ENCODE data around the gene LRMDA.

Gene LRMDA

DNA sequence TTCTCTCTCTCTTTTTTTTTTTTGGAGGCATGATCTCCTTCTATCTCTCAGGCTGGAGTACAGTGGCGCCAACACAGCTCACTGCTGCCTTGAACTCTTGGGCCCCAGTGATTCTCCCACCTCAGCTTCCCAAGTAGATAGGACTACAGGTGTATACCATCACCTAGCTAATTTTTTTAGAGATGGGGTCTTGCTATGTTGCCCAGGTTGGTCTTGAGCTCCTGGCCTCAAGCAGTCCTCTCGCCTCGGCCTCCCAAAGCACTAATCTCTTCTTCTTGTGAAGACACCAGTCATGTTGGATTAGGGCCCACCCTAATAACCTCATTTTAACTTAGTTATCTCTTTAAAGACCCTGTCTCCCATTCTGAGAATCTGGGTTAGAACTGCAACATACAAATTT is 45.6 kb downstream of the LRMDA start:
- no peak for DNase-seq (ENCODE audit: low read depth)

DNA sequence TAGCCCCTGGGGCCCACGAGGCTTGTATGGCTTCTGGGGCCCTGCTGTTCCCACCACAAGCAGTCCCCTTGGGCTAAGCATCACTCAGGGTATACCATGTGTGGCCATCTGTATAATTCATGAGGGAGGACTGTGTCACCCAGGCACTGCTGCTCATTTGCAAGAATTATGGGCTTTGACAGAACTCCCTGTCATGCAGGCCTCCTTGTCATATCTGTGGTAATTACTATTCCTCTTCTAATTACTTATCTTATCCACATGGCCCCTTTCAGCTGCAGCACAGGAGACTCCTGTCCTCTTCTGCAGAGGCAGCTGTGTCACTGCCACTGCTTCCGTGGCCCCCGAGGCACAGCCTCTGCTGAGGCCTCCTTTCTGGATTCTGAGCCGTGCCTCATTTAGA is 46.3 kb downstream of the LRMDA start:
- no peak for DNase-seq (ENCODE audit: low read depth)

DNA sequence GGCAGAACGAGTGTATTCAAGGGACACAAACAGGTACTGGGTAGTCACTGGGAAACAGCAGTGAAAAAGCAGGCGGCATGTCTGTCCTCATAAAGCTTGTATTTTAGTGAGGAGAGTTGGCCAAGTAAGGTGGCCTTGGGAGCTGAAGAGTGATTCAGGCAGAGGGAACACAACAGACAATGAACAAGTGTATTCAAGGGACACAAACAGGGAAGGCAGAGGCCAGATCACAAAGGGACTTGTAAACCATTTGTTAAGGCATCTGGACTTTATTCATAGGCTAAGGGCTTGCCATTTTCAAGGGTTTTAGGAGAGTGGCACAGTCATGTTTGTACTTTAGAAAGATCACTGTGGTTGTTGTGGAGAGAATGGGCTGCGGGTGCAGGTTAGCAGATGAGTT is 49.0 kb downstream of the LRMDA start:
- DNase-seq (ENCODE audit: low read depth), result no peak

DNA sequence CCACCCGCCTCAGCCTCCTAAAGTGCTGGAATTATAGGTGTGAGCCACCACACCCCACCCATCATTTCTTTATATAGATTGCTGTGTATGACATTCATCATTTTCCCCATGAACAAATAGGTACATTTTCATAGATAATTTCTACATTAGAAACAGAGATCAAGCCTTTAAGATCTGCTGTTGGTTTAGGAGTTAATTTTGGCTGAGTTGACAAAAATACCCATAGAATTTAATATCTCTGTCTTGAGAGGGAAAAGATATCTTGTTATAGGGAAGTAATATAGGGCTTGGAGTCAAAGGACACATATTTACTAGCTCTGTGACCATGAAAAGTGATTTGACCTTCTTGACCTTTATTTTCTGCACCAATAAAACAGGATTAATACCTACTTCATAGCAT is 51.8 kb downstream of the LRMDA start:
- no peak for DNase-seq (ENCODE audit: low read depth)

DNA sequence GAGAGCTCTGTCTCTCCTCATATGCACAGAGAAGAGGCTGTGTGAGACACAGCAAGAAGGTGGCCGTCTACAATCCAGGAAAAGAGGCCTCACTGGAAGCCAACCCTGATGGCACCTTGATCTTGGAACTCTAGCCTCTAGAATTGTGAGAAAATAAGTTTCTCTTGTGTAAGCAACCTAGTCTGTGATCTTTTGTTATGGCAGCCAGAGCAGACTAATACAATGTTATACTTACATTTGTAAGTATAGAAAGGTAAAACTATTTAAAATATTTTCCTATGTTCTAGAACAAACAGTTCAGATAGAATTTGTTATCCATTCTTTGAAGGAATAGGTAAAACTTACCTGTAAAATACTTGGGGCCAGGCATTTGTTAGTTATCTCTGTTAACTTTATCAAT is 53.3 kb downstream of the LRMDA start:
- no peak for DNase-seq (ENCODE audit: low read depth)

DNA sequence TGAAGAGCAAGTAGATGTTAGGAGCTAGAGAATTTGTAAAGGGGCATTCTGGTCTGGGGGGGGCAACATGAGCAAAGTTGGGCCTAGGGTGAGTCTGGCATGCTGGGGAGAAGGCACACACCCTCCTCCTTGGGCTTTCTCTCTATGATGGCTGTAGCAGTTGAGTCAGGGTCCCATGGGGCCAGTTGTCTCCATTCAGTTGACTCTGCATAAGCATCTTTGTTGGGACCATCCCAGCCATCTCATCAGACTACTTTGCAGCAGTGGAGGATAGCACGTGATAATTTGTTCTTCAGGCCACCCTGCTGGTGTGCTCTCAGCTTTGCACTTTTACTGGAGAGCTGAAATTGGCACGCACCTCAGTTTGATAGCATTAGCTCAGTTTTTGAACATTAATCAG is 55.2 kb downstream of the LRMDA start:
- no peak for DNase-seq (ENCODE audit: low read depth)

DNA sequence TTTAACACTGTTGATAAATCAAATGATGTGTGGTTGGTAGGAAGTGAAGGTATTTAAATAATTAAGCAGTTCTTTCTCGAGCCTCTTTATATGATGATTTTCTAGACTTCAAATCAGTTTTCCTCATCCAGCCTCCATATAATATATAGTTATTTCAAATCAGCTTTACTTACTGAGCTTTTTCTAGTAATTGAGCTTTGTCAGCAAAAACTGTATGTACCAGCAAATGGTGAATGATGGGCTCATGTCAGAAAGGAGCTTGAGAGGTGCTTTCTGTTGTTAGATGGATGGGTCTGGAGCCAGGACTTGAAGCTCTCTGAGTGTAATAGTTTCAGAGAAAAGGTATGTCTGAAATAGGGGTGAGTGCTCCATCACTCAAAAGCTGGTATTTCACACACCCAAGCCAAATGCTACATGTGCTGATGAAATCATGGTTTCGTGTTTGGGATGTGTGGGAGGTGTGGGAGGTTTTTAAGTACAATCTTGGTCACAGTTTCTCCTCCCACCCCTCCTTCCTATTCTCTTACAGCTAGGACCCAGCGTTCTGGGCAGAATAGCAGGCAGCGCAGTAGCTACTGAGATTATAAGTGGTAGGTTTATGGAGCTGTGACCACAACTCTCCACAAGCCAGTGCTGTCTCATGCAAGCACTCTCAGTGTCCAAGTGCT is 55.8 kb downstream of the LRMDA start:
- no peak for DNase-seq (ENCODE audit: low read depth)

DNA sequence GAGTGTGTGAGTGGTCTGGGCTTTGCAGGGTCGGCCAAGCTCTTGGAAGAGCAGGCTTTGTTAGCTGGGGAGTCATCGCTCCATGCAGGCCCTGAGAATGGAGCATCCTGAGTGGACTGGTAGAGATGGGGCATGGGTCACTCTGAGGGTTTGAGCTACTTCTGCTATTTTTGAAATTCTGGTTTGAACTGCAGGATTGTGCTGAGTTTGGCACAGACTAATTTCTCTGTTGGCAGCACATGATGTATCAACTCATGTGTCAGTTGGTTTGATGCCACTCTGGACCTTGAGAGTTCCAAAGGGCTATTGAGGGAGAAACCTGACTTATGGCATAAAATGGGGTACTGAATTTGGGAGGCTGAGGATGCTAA is 56.3 kb downstream of the LRMDA start:
- no peak for DNase-seq (ENCODE audit: low read depth)

DNA sequence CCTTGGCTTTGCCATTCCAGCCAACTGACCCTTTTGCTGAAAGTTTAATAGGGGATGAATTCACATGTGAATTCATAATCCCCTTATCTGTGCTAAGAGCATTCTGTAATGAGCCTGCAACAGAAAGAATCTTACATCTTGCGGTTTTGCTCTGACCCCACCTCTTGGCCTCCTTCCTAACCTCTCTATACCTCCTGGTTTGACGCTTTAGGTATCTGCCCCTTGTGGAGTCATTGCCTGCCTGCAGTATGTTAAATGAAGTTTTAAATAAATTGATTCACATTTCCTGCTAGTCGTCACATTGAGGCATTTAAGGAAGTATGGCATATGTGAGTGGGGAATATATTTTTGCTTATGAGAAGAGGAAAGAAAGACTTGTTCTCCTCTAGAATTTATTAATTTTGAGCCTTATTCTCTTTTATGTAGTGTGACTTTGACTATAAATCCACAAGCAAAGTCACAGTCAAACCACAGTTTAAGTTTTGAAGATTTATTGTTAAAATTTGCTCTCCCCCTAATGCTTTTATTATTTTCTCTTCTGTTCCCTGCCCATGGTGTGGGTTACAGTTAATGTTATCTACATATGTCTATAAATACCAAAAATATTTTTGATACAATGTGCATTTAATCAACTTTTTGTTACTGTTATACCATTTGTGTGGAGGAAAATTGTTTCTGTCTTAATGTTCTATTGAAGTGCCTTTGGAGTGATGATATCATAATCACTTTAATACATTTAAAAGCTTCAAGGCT is 60.9 kb downstream of the LRMDA start:
- no peak for DNase-seq (ENCODE audit: low read depth)

DNA sequence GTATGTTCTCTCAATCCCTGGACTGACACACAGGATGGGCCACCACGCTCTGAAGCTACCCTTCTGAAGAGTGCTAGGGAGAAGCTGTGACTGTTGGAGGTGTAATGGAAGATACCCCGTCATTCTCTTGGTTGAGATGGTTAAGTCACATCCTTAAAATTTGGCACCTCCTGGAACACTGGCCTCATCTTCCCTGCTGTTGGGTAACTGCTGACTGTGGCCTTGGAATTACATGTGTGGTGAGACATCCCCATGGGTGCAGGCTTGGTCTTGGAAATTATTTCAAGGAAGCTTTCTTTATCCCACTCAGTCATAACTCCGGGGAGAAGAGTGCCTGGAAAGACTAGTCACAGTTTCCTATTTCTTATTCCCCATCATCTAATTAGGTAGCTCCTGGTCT is 62.0 kb downstream of the LRMDA start:
- no peak for DNase-seq (ENCODE audit: low read depth)

DNA sequence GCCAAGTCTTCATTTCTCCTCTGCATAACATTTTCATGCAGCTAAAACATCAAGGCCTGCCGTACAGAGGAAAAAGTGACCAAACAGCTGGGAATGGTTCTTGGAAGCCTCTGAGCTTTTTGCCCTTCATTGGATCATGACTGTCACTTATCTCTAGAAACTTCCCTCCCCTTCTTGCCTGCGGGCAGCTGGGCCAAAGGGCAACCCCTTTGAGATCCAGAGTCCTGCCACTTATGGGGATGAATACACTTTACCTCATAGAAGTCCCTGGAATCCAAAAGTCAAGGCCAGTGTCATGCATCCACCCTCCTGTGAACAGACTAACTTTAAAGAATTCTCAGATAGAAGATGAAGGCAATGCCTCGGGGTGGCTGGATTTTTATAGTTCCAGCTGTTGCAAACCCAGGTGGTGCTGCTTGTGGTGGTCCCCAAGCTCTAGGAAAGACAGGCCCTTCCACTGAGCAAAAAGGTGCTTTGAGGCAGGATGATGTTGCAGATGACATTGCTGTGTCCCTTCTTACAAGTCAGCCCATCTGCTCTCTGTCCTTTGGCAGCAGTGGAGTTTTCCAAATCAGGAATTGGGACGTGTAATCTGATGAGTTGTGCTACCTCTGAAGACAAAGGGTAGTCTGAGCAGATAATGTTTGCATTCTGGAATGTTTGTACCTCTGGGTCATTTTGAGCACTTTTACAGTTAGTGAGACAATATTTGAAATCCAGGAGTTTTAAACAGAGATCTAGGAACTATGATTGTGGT is 64.2 kb downstream of the LRMDA start:
- no peak for DNase-seq (ENCODE audit: low read depth)

DNA sequence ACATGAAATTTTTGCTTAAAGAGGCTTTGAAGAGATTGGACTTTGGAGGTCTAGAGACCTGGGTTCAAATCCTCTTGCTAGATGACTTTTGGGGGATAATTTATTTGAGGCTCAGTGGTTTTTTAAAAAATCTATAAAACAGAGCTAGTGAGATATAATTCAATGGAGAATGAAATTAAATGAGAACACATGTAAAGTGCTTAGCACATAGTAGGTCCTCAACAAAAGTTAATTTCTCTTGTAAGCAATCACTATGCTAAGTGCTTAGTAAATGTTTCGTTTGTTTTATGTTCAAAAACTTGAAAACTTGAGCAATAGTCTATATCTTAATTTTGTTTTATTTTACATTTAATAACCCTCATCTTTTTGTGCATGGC is 64.8 kb downstream of the LRMDA start:
- no peak for DNase-seq (ENCODE audit: low read depth)

DNA sequence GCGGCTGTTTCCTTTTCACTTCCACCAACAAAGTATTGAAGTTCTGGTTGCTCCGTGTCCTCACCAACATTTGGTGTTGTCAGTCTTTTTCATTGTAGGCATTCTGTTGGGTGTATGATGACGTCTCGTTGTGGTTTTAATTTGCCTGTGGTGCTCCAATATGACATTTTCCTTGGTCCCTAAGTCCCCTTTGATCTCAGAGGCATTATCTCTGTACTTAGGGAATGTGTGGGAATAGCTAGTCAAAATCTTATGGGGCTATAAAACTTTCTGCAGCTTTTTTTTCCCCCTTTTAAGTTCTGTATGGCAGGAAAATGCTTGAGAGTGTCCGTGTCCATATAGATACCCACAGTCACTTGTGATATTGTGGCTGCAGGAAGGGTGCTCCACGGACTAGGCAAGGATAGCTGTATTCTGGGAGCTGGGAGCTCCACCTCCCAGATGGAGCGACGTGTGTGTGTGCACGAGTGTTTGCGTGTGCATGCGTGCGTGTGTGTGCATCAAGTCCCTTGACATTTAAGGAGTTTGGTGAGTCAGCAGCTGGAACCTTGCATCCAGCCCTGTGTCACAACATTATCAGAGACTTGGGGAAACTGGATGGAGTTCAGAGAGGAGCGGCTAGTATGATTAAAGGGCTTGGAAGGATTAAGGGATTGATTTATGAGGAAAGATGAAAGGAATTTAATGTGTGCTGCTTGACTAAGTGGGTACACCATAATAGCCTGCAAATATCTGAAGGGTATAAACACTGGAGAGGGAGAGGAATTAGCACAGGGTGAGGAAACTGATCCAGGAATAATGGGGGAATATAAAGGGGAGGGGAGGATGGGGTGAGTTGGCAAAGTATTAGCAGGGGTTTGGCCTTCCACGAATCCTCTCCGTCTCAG is 66.8 kb downstream of the LRMDA start:
- DNase-seq (ENCODE audit: low read depth), result no peak

DNA sequence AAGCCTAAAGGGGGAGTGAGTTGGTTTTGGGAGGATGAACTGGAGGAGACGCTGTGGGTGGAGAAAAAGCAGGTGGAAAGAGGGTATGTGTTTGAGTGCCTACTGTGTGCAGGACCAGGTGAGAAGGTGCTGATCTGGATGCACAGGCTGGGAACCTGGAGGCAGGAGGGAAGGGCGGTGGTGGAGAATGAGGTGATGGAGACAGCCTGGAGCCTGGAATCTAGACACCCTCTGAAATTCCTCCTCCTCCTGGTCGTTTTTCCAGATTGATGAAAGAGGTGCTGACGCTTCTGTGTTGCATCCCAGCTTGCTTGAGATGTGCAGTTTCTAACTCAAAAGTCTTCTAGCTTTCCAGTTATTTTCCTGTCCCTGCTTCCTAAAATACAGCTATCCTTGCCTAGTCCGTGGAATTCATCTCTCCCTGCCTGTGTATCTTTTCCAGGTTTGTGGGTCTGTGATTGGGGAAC is 67.5 kb downstream of the LRMDA start:
- DNase-seq (ENCODE audit: low read depth), result no peak

DNA sequence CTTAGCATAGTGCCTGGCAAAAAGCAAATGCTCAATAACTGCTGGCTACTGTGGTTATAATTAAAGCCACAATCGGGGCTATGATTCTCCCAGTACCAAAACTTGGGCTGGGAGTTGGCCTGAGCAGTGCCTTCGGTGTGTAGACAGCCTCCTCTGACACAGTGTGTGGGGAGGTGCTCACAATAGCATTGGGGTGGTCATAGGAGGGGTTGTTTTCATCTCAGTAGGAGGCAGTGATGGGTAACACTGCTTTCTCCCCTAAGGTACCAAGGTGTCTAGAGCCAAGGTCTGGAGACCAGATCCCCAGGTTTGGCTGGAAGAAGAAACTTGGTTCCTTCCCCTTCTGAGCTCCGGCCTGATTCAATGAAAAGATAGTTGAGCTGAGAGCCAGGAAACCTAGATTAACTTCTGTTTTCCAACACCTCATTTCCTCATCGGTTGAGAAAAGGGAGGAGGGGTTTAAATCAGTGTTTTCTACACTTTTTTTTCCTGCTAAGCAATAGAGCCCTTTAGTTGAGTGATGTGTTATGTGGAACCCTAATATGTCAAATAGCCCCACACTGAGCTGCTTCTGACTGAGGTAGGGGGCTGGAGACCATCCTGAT is 68.2 kb downstream of the LRMDA start:
- no peak for DNase-seq (ENCODE audit: low read depth)

DNA sequence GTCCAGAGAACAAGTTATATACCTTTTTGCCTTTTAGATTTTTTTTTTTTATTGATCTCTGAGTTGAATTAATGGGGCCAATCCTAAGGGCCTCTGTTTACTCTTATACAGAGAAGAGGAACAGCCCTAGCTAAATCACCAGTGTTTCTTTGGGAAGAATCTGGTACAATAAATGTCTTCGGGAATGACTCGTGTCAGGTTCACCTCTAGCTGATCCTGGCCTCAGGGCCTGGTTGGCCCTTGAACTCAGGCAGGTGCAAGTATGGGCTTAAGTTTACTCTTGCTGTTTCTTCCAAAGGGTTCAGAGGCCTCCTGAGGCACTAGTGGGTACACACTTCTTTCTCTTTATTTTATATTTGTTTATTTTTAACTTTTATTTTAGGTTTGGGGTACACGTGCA is 71.0 kb downstream of the LRMDA start:
- no peak for DNase-seq (ENCODE audit: low read depth)

DNA sequence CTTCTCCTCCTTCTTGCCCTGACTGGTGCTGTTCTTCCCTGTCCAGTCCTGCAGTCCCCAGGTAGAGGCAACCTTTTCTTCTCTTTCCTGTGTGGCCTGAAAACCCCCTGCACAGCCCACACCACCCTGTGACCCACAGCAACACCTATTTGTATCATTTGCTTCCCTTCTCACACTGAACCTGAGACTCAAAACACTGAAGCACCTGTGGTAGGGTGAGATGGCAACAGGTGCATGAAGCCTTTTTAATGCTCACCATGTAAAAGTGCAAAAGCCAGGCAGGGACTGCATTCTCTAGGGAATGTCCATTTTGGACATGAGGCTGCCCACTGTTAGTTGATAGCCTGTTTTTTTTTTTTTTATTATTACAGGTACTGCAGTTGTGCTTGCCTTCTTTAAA is 71.4 kb downstream of the LRMDA start:
- DNase-seq (ENCODE audit: low read depth), result no peak

DNA sequence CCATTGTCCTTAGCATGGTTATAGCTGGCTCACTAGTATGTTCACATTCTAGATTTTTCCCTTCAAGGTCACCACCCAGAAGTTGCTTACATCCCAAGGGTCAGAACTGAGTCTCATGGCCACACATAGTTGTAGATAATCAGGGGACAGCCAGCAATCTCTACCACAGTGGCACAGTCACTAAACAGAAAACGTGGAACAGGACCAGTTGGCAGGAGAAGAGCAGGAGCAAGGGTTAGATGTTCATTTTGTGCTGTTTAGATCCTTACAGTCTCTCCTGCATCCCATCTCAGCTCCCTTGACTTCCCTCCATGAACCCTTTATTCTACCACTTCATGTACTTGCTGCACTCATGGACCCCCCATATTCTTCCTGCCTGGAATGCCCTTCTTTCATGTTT is 73.9 kb downstream of the LRMDA start:
- no peak for DNase-seq (ENCODE audit: low read depth)

DNA sequence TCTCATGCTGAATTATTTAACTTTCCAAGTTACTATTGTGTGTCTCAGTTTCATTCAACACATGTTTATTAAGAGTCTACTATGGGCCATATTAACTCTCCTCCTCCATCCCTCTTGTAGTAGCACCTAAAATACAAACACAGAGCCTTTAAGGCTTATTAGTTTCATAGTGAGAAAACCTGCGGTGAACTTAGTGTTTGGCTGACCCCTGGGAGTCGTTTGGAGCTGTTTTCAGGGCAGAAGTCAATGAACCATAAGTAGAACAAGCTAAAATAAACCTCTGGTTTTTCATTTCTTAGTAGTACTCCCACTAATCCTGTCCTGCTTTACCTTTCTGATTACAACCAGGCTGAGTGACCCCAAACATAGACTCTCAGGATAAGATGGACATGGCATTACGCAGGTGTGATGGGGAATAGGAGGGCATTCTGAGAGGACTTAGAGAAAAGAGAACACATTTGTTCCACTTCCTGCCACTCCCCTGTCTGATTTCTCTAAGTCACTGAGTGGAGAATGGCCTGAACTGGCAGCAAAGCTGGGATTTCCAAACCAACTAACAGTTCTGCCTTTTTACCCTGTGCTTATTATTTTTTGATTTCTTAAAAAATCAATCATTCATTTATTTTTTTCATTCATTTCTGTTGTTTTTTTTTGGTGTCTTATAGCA is 74.5 kb downstream of the LRMDA start:
- no peak for DNase-seq (ENCODE audit: low read depth)

DNA sequence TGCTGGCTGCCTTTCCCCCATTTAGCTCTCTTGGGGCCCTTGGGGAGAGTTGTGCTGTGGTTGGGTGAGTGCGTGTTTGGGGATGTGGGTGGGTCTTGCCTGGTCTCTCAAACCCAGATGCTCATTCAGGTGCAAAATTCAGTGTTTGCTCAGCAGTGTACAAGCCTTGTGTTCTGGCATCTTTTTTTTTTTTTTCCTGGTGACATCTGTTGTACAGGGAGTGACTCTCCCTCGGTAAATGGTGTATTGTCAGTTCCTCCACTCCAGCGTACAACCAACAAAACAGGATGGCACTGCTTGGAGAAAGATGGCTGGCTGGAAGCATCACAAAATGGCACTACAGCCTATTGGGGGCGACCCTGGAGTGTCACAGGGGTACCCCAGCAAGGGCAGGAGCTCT is 75.5 kb downstream of the LRMDA start:
- DNase-seq (ENCODE audit: low read depth), result no peak

DNA sequence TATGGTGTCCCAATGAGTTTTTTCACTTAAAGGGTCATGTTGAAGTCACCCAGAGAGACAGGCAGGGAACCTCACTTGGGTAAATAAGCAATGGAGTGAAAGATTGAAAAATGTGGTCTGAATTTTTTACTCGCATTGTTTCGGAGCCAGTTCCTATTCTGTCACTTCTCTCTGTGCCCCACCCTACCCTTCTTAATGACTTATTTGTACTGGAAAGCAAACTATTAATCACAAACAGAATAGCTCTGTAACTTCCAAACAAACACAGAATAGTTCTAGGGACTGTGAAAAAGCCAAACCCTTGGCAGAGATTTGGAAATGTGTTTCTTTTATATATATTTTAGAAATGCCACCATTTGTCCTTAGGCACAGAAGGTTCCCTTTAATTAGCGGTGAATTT is 76.0 kb downstream of the LRMDA start:
- no peak for DNase-seq (ENCODE audit: low read depth)

Data from activated T-cell treated with anti-CD3 and anti-CD28 coated beads for 1 hour (primary cell).